WTC11 (cell line): ENCODE results near the gene PLCL2. TPM values are rescaled to one million over a fixed set of nuclear protein-coding genes. Genes with fewer than 3 reads are reported as not detected.

Source experiments
- ATAC-seq: fragments of 200-7000 bp; cut with Tn5 transposase; 2 replicates; pipeline ENCODE4 v1.10.0; 2021; ENCODE audit warnings: mild to moderate bottlenecking, moderate library complexity
- CTCF ChIA-PET: fragments of 300-600 bp; sonication (Branson Sonifier 250); formaldehyde crosslinking; loops from one replicate; lab custom pipeline; 2021; ENCODE audit warnings: antibody characterized with exemption; lab: Charles Lee
- POLR2A ChIA-PET: fragments of 350-600 bp; sonication (Branson Sonifier 250); formaldehyde crosslinking; loops from one replicate; lab custom pipeline; 2021; ENCODE audit warnings: antibody characterized with exemption; lab: Charles Lee
- DNase-seq: peaks from one replicate; pipeline ENCODE4 v3.0.0; 2021; ENCODE audit warnings: low spot score
- H3K27ac Mint-ChIP-seq: 2 replicates; pipeline ENCODE4 v1.8.0; 2021; ENCODE audit warnings: mixed read lengths
- H3K27me3 Mint-ChIP-seq: 2 replicates; pipeline ENCODE4 v1.8.0; 2021; ENCODE audit warnings: low read depth, mild to moderate bottlenecking, moderate library complexity, mixed read lengths
- H3K36me3 Mint-ChIP-seq: 2 replicates; pipeline ENCODE4 v1.8.0; 2021; ENCODE audit warnings: mixed read lengths
- H3K4me1 Mint-ChIP-seq: 2 replicates; pipeline ENCODE4 v1.8.0; 2022; ENCODE audit warnings: mixed read lengths
- H3K4me3 Mint-ChIP-seq: 2 replicates; pipeline ENCODE4 v1.8.0; 2021; ENCODE audit warnings: mild to moderate bottlenecking, moderate library complexity, mixed read lengths
- H3K9me3 Mint-ChIP-seq: 2 replicates; pipeline ENCODE4 v1.8.0; 2021; ENCODE audit warnings: mixed read lengths
- ELF4 ChIP-seq: sonication (generic); formaldehyde crosslinking; IDR thresholded peaks from 2 replicates; pipeline ENCODE4 v1.8.1; 2022; ENCODE audit warnings: low read depth, mild to moderate bottlenecking, moderate library complexity, missing genetic modification reagents
- JAZF1 ChIP-seq: fragments of 250-450 bp; sonication (Bioruptor Pico); IDR thresholded peaks from 2 replicates; pipeline ENCODE4 v1.9.0; 2021; ENCODE audit warnings: moderate library complexity, mild to moderate bottlenecking, inconsistent platforms
- JUN ChIP-seq: sonication (generic); formaldehyde crosslinking; IDR thresholded peaks from 2 replicates; pipeline ENCODE4 v1.8.0; 2023; ENCODE audit warnings: mild to moderate bottlenecking, missing genetic modification reagents
- MYBL2 ChIP-seq: sonication (generic); formaldehyde crosslinking; IDR thresholded peaks from 2 replicates; pipeline ENCODE4 v1.8.1; 2023; ENCODE audit warnings: mild to moderate bottlenecking, moderate library complexity, missing genetic modification reagents
- NFE2L1 ChIP-seq: sonication (generic); formaldehyde crosslinking; IDR thresholded peaks from 2 replicates; pipeline ENCODE4 v1.8.1; 2023; ENCODE audit warnings: missing genetic modification reagents
- NR3C1 ChIP-seq: sonication (generic); formaldehyde crosslinking; conservative IDR thresholded peaks from 2 replicates; pipeline ENCODE4 v1.8.1; 2023; ENCODE audit warnings: low read depth, mild to moderate bottlenecking, missing genetic modification reagents
- OVOL2 ChIP-seq: fragments of 250-450 bp; sonication (Bioruptor Pico); IDR thresholded peaks from 2 replicates; pipeline ENCODE4 v1.9.0; 2021; ENCODE audit warnings: mild to moderate bottlenecking, borderline replicate concordance
- RORB ChIP-seq: fragments of 250-450 bp; sonication (Bioruptor Pico); IDR thresholded peaks from 2 replicates; pipeline ENCODE4 v1.9.0; 2021; ENCODE audit warnings: mild to moderate bottlenecking
- SMAD3 ChIP-seq: sonication (generic); formaldehyde crosslinking; IDR thresholded peaks from 2 replicates; pipeline ENCODE4 v1.8.0; 2022; ENCODE audit warnings: missing genetic modification reagents, mild to moderate bottlenecking, borderline replicate concordance
- TEAD1 ChIP-seq: sonication (generic); formaldehyde crosslinking; IDR thresholded peaks from 2 replicates; pipeline ENCODE4 v1.8.0; 2022; ENCODE audit warnings: mild to moderate bottlenecking, missing genetic modification reagents
- ZNF263 ChIP-seq: sonication (generic); formaldehyde crosslinking; IDR thresholded peaks from 2 replicates; pipeline ENCODE4 v1.8.1; 2022; ENCODE audit warnings: low read depth, mild to moderate bottlenecking, moderate library complexity, missing genetic modification reagents
- ZNF671 ChIP-seq: fragments of 250-450 bp; sonication (Bioruptor Pico); IDR thresholded peaks from 2 replicates; pipeline ENCODE4 v1.8.0; 2021; ENCODE audit warnings: mild to moderate bottlenecking
- total RNA-seq: library from RNA; stranded (reverse); gene quantifications from 3 replicates; pipeline ENCODE4 v1.2.3, GENCODE V29; 2021
- TF ChIP-seq, protein P1 (sequence below): sonication (generic); formaldehyde crosslinking; IDR thresholded peaks from 2 replicates; pipeline ENCODE4 v1.8.1; 2022; ENCODE audit warnings: low read depth, mild to moderate bottlenecking, moderate library complexity, missing genetic modification reagents, borderline replicate concordance
- TF ChIP-seq, protein P2 (sequence below): sonication (generic); formaldehyde crosslinking; IDR thresholded peaks from 2 replicates; pipeline ENCODE4 v1.8.0; 2023; ENCODE audit warnings: mild to moderate bottlenecking, missing genetic modification reagents
- TF ChIP-seq, protein P3 (sequence below): sonication (generic); formaldehyde crosslinking; IDR thresholded peaks from 2 replicates; pipeline ENCODE4 v1.8.0; 2023; ENCODE audit warnings: missing genetic modification reagents, mild to moderate bottlenecking, borderline replicate concordance
- TF ChIP-seq, protein P4 (sequence below): sonication (generic); formaldehyde crosslinking; IDR thresholded peaks from 2 replicates; pipeline ENCODE4 v1.8.1; 2023; ENCODE audit warnings: mild to moderate bottlenecking, missing genetic modification reagents, moderate library complexity
- TF ChIP-seq, protein P5 (sequence below): sonication (generic); formaldehyde crosslinking; IDR thresholded peaks from 2 replicates; pipeline ENCODE4 v1.8.1; 2022; ENCODE audit warnings: missing genetic modification reagents, borderline replicate concordance
- TF ChIP-seq, protein P6 (sequence below): sonication (generic); formaldehyde crosslinking; IDR thresholded peaks from 2 replicates; pipeline ENCODE4 v1.8.0; 2022; ENCODE audit warnings: mild to moderate bottlenecking, missing genetic modification reagents

Gene PLCL2
- total RNA-seq, 1 experiment from 2014 or later, result 11.8 TPM

DNA sequence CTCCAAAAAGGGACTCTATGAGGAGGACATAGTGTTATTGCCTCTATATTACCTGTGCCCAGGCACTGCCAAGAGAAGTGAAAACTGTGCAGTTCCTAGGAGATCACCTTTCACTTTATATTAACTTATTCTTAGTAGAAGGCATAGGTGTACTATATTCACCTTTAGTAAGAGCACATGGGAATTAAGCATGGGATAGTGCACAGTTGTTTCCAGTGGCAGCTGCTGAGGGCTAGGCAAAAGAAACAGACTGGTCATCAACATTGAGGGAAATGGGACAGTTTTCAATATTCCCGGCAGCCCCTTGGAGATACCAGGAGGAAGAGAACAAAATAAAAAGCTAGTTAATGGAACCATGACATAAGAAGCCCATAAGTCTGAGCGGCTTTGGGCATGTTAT is 100.9 kb downstream of the PLCL2 start (continued):
- TF ChIP-seq TEAD1 (CRISPR knock-in tag), result no peak

DNA sequence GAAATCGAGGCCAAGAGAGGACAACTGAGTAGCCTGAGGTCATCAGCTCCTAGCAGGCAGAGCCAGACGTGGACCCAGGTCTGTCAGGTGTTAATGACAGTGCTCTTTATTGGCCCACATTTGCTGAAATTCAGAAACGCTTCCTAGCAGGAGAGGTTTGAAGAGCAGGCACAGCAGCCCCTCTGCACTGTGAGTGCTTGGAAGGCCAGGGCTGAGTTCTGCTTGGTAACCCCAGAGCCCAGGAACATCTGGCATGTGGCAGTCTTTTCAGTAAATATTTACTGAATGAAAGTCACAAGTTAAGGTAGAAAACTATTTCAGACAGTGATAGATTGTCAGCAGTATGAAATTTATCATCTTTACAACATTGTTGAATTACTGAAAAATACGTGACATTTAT is 102.4 kb downstream of the PLCL2 start:
- CTCF ChIA-PET, result interaction anchor here (1.0 to 1.4 kb wide), 2 partner anchors 8 to 103 kb away, joined by 3 to 4 read pairs; no protein-coding TSS in a partner anchor
- Mint-ChIP-seq H3K4me1 (no peaks in the 10 kb centered on the region), H3K9me3 (no peaks in the 10 kb centered on the region), H3K4me3 (no peak overlapping the region), H3K27ac (no peak overlapping the region), H3K36me3 (no peaks in the 10 kb centered on the region), H3K27me3 (peaks cover 40% of the 10 kb centered on the region)
- ATAC-seq, result no peak
- POLR2A ChIA-PET, result interaction anchor here (1.1 kb wide), 1 partner anchor 12 kb away, joined by 4 read pairs; no protein-coding TSS in a partner anchor
- TF ChIP-seq JUN (no peak), OVOL2 (CRISPR knock-in tag) (no peak), MYBL2 (CRISPR knock-in tag) (no peak), ZNF263 (CRISPR knock-in tag) (no peak), SMAD3 (CRISPR knock-in tag) (no peak), ZNF671 (CRISPR knock-in tag) (no peak), NFE2L1 (CRISPR knock-in tag) (no peak), RORB (CRISPR knock-in tag) (no peak), ELF4 (CRISPR knock-in tag) (no peak)
- TF ChIP-seq, protein P1, sequence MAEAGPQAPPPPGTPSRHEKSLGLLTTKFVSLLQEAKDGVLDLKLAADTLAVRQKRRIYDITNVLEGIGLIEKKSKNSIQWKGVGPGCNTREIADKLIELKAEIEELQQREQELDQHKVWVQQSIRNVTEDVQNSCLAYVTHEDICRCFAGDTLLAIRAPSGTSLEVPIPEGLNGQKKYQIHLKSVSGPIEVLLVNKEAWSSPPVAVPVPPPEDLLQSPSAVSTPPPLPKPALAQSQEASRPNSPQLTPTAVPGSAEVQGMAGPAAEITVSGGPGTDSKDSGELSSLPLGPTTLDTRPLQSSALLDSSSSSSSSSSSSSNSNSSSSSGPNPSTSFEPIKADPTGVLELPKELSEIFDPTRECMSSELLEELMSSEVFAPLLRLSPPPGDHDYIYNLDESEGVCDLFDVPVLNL, result no peak
- TF ChIP-seq, protein P2, sequence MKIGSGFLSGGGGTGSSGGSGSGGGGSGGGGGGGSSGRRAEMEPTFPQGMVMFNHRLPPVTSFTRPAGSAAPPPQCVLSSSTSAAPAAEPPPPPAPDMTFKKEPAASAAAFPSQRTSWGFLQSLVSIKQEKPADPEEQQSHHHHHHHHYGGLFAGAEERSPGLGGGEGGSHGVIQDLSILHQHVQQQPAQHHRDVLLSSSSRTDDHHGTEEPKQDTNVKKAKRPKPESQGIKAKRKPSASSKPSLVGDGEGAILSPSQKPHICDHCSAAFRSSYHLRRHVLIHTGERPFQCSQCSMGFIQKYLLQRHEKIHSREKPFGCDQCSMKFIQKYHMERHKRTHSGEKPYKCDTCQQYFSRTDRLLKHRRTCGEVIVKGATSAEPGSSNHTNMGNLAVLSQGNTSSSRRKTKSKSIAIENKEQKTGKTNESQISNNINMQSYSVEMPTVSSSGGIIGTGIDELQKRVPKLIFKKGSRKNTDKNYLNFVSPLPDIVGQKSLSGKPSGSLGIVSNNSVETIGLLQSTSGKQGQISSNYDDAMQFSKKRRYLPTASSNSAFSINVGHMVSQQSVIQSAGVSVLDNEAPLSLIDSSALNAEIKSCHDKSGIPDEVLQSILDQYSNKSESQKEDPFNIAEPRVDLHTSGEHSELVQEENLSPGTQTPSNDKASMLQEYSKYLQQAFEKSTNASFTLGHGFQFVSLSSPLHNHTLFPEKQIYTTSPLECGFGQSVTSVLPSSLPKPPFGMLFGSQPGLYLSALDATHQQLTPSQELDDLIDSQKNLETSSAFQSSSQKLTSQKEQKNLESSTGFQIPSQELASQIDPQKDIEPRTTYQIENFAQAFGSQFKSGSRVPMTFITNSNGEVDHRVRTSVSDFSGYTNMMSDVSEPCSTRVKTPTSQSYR (CRISPR knock-in tag), result no peak
- TF ChIP-seq, protein P3, sequence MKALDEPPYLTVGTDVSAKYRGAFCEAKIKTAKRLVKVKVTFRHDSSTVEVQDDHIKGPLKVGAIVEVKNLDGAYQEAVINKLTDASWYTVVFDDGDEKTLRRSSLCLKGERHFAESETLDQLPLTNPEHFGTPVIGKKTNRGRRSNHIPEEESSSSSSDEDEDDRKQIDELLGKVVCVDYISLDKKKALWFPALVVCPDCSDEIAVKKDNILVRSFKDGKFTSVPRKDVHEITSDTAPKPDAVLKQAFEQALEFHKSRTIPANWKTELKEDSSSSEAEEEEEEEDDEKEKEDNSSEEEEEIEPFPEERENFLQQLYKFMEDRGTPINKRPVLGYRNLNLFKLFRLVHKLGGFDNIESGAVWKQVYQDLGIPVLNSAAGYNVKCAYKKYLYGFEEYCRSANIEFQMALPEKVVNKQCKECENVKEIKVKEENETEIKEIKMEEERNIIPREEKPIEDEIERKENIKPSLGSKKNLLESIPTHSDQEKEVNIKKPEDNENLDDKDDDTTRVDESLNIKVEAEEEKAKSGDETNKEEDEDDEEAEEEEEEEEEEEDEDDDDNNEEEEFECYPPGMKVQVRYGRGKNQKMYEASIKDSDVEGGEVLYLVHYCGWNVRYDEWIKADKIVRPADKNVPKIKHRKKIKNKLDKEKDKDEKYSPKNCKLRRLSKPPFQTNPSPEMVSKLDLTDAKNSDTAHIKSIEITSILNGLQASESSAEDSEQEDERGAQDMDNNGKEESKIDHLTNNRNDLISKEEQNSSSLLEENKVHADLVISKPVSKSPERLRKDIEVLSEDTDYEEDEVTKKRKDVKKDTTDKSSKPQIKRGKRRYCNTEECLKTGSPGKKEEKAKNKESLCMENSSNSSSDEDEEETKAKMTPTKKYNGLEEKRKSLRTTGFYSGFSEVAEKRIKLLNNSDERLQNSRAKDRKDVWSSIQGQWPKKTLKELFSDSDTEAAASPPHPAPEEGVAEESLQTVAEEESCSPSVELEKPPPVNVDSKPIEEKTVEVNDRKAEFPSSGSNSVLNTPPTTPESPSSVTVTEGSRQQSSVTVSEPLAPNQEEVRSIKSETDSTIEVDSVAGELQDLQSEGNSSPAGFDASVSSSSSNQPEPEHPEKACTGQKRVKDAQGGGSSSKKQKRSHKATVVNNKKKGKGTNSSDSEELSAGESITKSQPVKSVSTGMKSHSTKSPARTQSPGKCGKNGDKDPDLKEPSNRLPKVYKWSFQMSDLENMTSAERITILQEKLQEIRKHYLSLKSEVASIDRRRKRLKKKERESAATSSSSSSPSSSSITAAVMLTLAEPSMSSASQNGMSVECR (CRISPR knock-in tag), result no peak
- TF ChIP-seq, protein P4, sequence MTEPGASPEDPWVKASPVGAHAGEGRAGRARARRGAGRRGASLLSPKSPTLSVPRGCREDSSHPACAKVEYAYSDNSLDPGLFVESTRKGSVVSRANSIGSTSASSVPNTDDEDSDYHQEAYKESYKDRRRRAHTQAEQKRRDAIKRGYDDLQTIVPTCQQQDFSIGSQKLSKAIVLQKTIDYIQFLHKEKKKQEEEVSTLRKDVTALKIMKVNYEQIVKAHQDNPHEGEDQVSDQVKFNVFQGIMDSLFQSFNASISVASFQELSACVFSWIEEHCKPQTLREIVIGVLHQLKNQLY (CRISPR knock-in tag), result no peak
- TF ChIP-seq, all 79 proteins: peak for 0
- no peak for DNase-seq

DNA sequence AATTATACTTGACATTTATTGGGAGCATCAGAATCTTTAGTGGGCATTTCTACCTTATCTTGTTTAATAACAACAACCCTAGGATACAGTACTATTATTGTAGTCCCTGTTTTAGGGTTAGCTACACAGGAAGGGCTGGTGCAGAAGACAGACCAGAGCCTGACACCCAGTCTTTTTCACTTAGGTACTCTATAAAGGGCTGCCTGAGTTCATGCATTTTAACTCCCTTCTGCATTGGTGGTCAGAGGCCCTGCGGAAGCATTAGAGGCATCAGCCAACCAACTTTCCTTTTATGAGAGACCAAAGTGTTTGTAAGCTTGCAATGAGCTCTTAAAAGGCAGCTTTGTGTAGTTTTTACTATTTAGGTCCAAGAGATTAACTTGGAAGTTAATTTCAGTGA is 105.4 kb downstream of the PLCL2 start:
- H3K27me3 Mint-ChIP-seq, result peaks cover 68% of the 10 kb centered on the region
- ATAC-seq (no peak), DNase-seq (no peak)
- no peaks in the 10 kb centered on the region for H3K36me3 Mint-ChIP-seq
- H3K9me3 Mint-ChIP-seq, result no peaks in the 10 kb centered on the region
- CTCF ChIA-PET, result no interaction called here
- no peak overlapping the region for H3K27ac Mint-ChIP-seq
- POLR2A ChIA-PET, result no interaction called here
- peaks cover 4% of the 10 kb centered on the region; the same call in 1 of the 2 replicates for H3K4me1 Mint-ChIP-seq
- no peak overlapping the region for H3K4me3 Mint-ChIP-seq
- TF ChIP-seq, protein P5, sequence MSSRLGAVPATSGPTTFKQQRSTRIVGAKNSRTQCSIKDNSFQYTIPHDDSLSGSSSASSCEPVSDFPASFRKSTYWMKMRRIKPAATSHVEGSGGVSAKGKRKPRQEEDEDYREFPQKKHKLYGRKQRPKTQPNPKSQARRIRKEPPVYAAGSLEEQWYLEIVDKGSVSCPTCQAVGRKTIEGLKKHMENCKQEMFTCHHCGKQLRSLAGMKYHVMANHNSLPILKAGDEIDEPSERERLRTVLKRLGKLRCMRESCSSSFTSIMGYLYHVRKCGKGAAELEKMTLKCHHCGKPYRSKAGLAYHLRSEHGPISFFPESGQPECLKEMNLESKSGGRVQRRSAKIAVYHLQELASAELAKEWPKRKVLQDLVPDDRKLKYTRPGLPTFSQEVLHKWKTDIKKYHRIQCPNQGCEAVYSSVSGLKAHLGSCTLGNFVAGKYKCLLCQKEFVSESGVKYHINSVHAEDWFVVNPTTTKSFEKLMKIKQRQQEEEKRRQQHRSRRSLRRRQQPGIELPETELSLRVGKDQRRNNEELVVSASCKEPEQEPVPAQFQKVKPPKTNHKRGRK, result no peak
- TF ChIP-seq NR3C1 (CRISPR knock-in tag) (no peak), JAZF1 (no peak)
- TF ChIP-seq, protein P6, sequence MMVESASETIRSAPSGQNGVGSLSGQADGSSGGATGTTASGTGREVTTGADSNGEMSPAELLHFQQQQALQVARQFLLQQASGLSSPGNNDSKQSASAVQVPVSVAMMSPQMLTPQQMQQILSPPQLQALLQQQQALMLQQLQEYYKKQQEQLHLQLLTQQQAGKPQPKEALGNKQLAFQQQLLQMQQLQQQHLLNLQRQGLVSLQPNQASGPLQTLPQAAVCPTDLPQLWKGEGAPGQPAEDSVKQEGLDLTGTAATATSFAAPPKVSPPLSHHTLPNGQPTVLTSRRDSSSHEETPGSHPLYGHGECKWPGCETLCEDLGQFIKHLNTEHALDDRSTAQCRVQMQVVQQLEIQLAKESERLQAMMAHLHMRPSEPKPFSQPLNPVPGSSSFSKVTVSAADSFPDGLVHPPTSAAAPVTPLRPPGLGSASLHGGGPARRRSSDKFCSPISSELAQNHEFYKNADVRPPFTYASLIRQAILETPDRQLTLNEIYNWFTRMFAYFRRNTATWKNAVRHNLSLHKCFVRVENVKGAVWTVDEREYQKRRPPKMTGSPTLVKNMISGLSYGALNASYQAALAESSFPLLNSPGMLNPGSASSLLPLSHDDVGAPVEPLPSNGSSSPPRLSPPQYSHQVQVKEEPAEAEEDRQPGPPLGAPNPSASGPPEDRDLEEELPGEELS (CRISPR knock-in tag), result no peak
